ENCODE data around the gene SPAG5.
"Not testable (repeated sequence)": the region's sequence is repeated elsewhere in the genome, so short reads cannot be mapped to it uniquely, and the experiment has no call there.

The SPAG5 gene

GRCh38 chr17:28610376-28610775 lies 11.6 kb upstream of the SPAG5 start:
- in situ Hi-C loops (cut with MboI; ENCODE audit: low sequenced_read_pairs), result no loop called here

GRCh38 chr17:28604031-28604430 lies 5.2 kb upstream of the SPAG5 start:
- in situ Hi-C loops (cut with MboI; ENCODE audit: low sequenced_read_pairs), result not testable (repeated sequence)

- in situ Hi-C loops (cut with MboI; ENCODE audit: low sequenced_read_pairs), result no loop called here
Observed at GRCh38 chr17:28599311-28600184, 723 bp upstream of the SPAG5 start.

GRCh38 chr17:28598389-28598788 lies 436 bp downstream of the SPAG5 start:
- in situ Hi-C loops (cut with MboI; ENCODE audit: low sequenced_read_pairs), result no loop called here

GRCh38 chr17:28597606-28598383 lies 1.0 kb downstream of the SPAG5 start:
- in situ Hi-C loops (cut with MboI; ENCODE audit: low sequenced_read_pairs), result no loop called here

- in situ Hi-C loops (cut with MboI; ENCODE audit: low sequenced_read_pairs), result no loop called here
Observed at GRCh38 chr17:28592260-28592659, 6.6 kb downstream of the SPAG5 start.

GRCh38 chr17:28585851-28586250 lies 13.0 kb downstream of the SPAG5 start:
- in situ Hi-C loops (cut with MboI; ENCODE audit: low sequenced_read_pairs), result no loop called here

- in situ Hi-C loops (cut with MboI; ENCODE audit: low sequenced_read_pairs), result loop anchor here (5.0 kb wide), 1 partner anchor 48 kb away; no protein-coding TSS in a partner anchor
Observed at GRCh38 chr17:28584434-28584833, 14.4 kb downstream of the SPAG5 start.

- in situ Hi-C loops (cut with MboI; ENCODE audit: low sequenced_read_pairs), result loop anchor here (5.0 kb wide), 1 partner anchor 50 kb away; no protein-coding TSS in a partner anchor
Observed at GRCh38 chr17:28582513-28582912, 16.3 kb downstream of the SPAG5 start.

- in situ Hi-C loops (cut with MboI; ENCODE audit: low sequenced_read_pairs), result loop anchor here (5.0 kb wide), 1 partner anchor 51 kb away; no protein-coding TSS in a partner anchor
Observed at GRCh38 chr17:28580959-28581358, 17.9 kb downstream of the SPAG5 start.

- in situ Hi-C loops (cut with MboI; ENCODE audit: low sequenced_read_pairs), result no loop called here
Observed at GRCh38 chr17:28579526-28579925, 19.3 kb downstream of the SPAG5 start.

- in situ Hi-C loops (cut with MboI; ENCODE audit: low sequenced_read_pairs), result no loop called here
Observed at GRCh38 chr17:28578246-28579195, 20.3 kb downstream of the SPAG5 start.

- in situ Hi-C loops (cut with MboI; ENCODE audit: low sequenced_read_pairs), result no loop called here
Observed at GRCh38 chr17:28577466-28577824, 21.4 kb downstream of the SPAG5 start.

GRCh38 chr17:28576758-28577465 lies 21.9 kb downstream of the SPAG5 start, which contains the start of gene ALDOC:
TSS of gene ALDOC (minus strand) at chr17:28576895. CDS start at chr17:28575532, 1,363 bp downstream.
- in situ Hi-C loops (cut with MboI; ENCODE audit: low sequenced_read_pairs), result no loop called here

GRCh38 chr17:28576016-28576415 lies 22.8 kb downstream of the SPAG5 start:
- in situ Hi-C loops (cut with MboI; ENCODE audit: low sequenced_read_pairs), result not testable (repeated sequence)

- in situ Hi-C loops (cut with MboI; ENCODE audit: low sequenced_read_pairs), result no loop called here
Observed at GRCh38 chr17:28575126-28575795, 23.6 kb downstream of the SPAG5 start.

GRCh38 chr17:28574526-28574925 lies 24.3 kb downstream of the SPAG5 start:
- in situ Hi-C loops (cut with MboI; ENCODE audit: low sequenced_read_pairs), result no loop called here

GRCh38 chr17:28573966-28574480 lies 24.8 kb downstream of the SPAG5 start:
- in situ Hi-C loops (cut with MboI; ENCODE audit: low sequenced_read_pairs), result no loop called here

GRCh38 chr17:28573521-28573920 lies 25.3 kb downstream of the SPAG5 start:
- in situ Hi-C loops (cut with MboI; ENCODE audit: low sequenced_read_pairs), result no loop called here
